IPS-20b (cell line): Measurements from ENCODE around the gene KLHL29.

Experiments
- H3K27ac ChIP-seq: one replicate; pipeline ENCODE4 v1.5.1; 2013; ENCODE audit warnings: low read length
- H3K27me3 ChIP-seq: 2 replicates; pipeline ENCODE4 v1.6.1; 2013; ENCODE audit warnings: mild to moderate bottlenecking, low read length, inconsistent platforms; ENCODE audit not compliant: insufficient read depth
- H3K36me3 ChIP-seq: 2 replicates; pipeline ENCODE4 v1.6.1; 2013; ENCODE audit warnings: low read depth, mild to moderate bottlenecking, inconsistent platforms, low read length, moderate library complexity; ENCODE audit not compliant: insufficient read depth
- H3K4me1 ChIP-seq: 2 replicates; pipeline ENCODE4 v1.6.1; 2013; ENCODE audit warnings: mild to moderate bottlenecking, control low read depth, inconsistent platforms, low read length, moderate library complexity; ENCODE audit not compliant: insufficient read depth
- H3K4me3 ChIP-seq: 2 replicates; pipeline ENCODE4 v1.5.1; 2013; ENCODE audit warnings: mild to moderate bottlenecking, low read length, inconsistent platforms
- H3K9ac ChIP-seq: 2 replicates; pipeline ENCODE4 v1.6.1; 2013; ENCODE audit warnings: low read depth, mild to moderate bottlenecking, inconsistent platforms, low read length, moderate library complexity
- H3K9me3 ChIP-seq: 2 replicates; pipeline ENCODE4 v1.6.1; 2013; ENCODE audit warnings: mild to moderate bottlenecking, low read depth, low read length, inconsistent platforms; ENCODE audit not compliant: insufficient read depth

The KLHL29 gene

GRCh38 chr2:23425885-23426262 is 40.9 kb downstream of the KLHL29 start:
- Histone ChIP-seq H3K9me3 (no peaks in the 10 kb centered on the region), H3K9ac (no peak overlapping the region), H3K27ac (no peak overlapping the region), H3K27me3 (no peaks in the 10 kb centered on the region), H3K4me3 (no peak overlapping the region), H3K4me1 (peaks cover 12% of the 10 kb centered on the region; the same call in 1 of the 2 replicates), H3K36me3 (no peaks in the 10 kb centered on the region)

DNA sequence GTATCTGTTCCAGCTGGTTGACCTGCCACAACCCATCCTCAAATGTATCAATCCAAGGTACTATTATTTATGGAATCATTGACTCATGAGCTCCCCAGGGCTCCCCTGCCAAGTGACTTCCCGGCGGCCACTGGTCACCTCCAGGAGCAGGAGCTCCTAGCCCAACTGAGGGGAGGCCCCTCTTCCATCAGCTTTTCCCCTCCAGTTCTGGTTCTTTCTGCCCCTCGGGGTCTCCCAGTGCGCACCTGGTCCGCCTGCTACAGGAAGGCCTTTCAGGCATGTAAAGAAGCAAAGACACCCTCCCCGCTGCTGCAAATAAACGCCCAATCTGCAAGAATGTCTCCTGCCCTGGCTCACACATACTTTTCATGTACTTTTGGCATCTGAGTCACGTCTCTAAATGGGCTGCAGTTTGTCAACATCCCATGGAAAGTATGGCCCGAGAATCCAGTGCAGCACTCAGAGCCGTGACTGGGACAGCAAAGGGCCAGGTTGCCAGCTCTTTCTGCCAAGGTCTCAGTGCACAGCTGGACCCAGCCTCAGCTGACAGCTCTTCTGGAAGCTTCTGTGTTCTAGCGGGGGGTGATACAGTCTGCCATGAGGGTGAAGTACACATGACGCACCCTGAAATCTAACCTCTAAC is 41.4 kb downstream of the KLHL29 start:
- no peak overlapping the region for H3K9ac ChIP-seq
- H3K4me3 ChIP-seq: no peak overlapping the region
- peaks cover 12% of the 10 kb centered on the region; the same call in 1 of the 2 replicates for H3K4me1 ChIP-seq
- no peaks in the 10 kb centered on the region for H3K27me3 ChIP-seq
- H3K36me3 ChIP-seq: no peaks in the 10 kb centered on the region
- no peak overlapping the region for H3K27ac ChIP-seq
- H3K9me3 ChIP-seq: no peaks in the 10 kb centered on the region

DNA sequence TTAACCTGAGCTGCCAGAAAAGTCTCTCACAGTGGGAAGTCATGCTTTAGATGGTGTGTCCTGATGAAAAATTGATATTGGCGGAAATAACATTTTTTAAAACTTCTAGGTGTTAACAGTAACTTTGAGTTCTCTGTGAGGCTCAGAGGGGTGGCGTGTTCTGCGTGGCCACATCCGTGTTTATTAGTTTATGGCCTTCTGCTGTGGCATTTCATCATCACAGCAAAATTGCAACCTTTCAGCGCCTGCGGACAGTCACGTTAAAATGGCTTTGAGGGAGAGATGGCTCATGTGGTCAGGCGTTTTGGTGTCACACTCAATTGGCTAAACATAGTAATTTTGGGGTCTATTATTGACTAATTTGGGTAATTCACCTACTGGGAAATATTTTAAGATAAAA is 42.4 kb downstream of the KLHL29 start:
- no peak overlapping the region for H3K9ac ChIP-seq
- H3K27ac ChIP-seq: no peak overlapping the region
- H3K36me3 ChIP-seq: no peaks in the 10 kb centered on the region
- H3K4me3 ChIP-seq: no peak overlapping the region
- no peaks in the 10 kb centered on the region for H3K9me3 ChIP-seq
- peaks cover 12% of the 10 kb centered on the region; the same call in 1 of the 2 replicates for H3K4me1 ChIP-seq
- no peaks in the 10 kb centered on the region for H3K27me3 ChIP-seq

DNA sequence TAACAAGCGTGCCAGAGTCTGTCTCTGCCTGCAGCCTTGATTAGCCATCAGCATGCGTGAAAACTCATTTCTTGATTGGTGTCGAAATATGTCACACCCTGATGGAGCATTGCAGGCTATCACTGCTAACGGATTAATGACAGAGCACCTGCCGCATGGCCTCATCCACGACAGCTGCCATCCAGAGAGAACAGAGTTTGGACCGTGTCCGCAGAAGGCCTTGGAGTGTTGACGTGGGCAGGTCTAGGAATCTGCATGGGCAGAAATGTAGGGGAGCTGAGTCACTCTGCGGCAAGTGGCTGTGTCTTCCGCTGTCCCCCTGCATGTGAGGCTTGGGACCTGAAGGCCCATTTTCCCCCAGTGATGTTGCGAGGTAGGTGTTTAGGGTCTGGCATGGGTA is 43.0 kb downstream of the KLHL29 start:
- Histone ChIP-seq H3K9ac (no peak overlapping the region), H3K27me3 (no peaks in the 10 kb centered on the region), H3K9me3 (no peaks in the 10 kb centered on the region), H3K36me3 (no peaks in the 10 kb centered on the region), H3K4me1 (peaks cover 6% of the 10 kb centered on the region; the same call in 1 of the 2 replicates), H3K27ac (no peak overlapping the region), H3K4me3 (no peak overlapping the region)

DNA sequence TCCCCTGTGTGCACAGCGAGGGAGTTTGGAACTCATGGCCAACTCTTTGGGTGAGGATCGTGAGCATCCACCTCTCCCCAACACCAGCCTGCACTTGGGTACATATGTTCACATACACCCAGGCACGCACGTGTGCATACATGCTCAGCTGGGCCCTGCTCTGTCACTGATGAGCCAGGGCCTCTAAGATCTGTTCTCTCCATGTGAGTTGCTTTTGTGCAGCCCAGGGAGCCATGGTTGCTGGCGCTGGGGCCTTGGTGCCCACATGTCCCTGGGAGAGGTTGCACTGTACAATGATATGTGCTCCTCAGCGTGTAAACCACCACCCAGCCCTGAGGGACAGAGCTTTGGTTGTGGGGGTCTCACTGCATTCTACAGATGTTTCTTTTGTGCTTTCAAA is 44.1 kb downstream of the KLHL29 start:
- Histone ChIP-seq H3K9me3 (no peaks in the 10 kb centered on the region), H3K4me1 (no peaks in the 10 kb centered on the region), H3K36me3 (no peaks in the 10 kb centered on the region), H3K27me3 (no peaks in the 10 kb centered on the region), H3K27ac (no peak overlapping the region), H3K4me3 (no peak overlapping the region), H3K9ac (no peak overlapping the region)

GRCh38 chr2:23430263-23430662 is 45.3 kb downstream of the KLHL29 start:
- H3K9me3 ChIP-seq: no peaks in the 10 kb centered on the region
- no peak overlapping the region for H3K4me3 ChIP-seq
- H3K36me3 ChIP-seq: no peaks in the 10 kb centered on the region
- no peak overlapping the region for H3K27ac ChIP-seq
- H3K9ac ChIP-seq: no peak overlapping the region
- H3K4me1 ChIP-seq: no peaks in the 10 kb centered on the region
- H3K27me3 ChIP-seq: no peaks in the 10 kb centered on the region

DNA sequence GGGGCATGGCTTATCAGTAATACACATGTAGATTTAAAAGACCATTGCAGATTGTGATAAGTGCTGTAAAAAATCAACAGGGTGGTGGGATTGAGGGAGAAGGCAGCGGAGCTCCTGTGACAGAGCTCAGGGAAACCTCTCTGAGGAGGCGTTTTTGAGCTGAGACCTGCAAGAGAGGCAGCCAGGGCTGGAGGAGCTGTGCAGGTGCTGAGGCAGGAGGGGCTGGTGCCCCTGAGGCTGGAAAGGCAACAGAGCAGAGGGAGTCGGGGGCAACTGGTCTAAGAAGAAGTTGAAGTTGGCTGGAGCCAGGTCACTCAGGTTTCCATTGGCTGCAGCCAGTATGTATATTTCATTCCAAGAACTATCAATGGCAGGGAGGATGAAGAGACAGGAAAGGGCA is 47.6 kb downstream of the KLHL29 start:
- Histone ChIP-seq H3K9me3 (no peaks in the 10 kb centered on the region; the same call in 1 of the 2 replicates), H3K4me3 (no peak overlapping the region), H3K27ac (no peak overlapping the region), H3K27me3 (peaks cover 7% of the 10 kb centered on the region; the same call in 1 of the 2 replicates), H3K36me3 (no peaks in the 10 kb centered on the region), H3K9ac (no peak overlapping the region), H3K4me1 (0 out of 2 replicates have a peak, but pooled peaks cover 5% of the 10 kb centered on the region)

DNA sequence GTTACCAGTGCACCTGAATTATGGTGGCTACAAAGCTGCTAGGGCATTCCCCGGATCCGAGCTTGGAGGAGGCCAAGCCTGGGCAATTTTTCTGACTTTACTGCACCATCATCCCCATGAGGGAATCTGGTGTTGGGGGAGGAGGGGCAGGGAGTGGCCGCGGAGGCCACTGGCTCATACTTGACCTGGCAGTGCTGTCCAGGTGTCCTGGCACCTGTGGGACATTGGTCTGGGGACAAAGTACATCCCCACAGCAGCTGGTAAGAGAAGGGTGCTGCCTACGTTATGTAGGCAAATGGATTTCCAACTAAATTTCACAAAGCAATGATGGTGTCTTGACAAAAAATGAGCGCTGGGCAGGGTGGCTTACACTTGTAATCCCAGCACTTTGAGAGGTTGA is 48.3 kb downstream of the KLHL29 start:
- Histone ChIP-seq H3K27me3 (peaks cover 7% of the 10 kb centered on the region; the same call in 1 of the 2 replicates), H3K9ac (no peak overlapping the region), H3K4me1 (0 out of 2 replicates have a peak, but pooled peaks cover 5% of the 10 kb centered on the region), H3K36me3 (no peaks in the 10 kb centered on the region), H3K27ac (no peak overlapping the region), H3K9me3 (no peaks in the 10 kb centered on the region; the same call in 1 of the 2 replicates), H3K4me3 (no peak overlapping the region)

DNA sequence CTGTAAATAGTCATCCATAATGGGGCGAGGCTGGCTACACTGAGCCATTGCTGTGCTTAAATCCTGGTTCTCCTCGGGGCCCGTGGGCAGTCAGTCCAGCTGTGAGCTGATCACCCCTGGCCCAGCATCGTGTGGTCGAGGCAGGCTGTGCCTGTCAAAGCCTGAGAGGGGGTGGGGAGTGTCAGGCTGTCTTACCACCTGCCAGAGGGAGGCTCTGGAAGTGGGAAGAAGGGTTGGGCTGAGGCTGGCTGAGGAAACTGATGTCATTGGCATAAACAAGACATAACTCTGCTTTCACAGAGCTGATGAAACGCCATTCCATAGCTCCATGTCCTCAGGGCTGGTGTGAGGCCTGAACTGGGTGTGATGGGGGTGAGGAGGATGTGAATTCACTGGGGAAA is 49.7 kb downstream of the KLHL29 start:
- H3K27ac ChIP-seq: no peak overlapping the region
- no peaks in the 10 kb centered on the region for H3K36me3 ChIP-seq
- H3K9ac ChIP-seq: no peak overlapping the region
- no peaks in the 10 kb centered on the region; the same call in 1 of the 2 replicates for H3K9me3 ChIP-seq
- no peak overlapping the region for H3K4me3 ChIP-seq
- H3K4me1 ChIP-seq: 0 out of 2 replicates have a peak, but pooled peaks cover 5% of the 10 kb centered on the region
- peaks cover 7% of the 10 kb centered on the region; the same call in 1 of the 2 replicates for H3K27me3 ChIP-seq

DNA sequence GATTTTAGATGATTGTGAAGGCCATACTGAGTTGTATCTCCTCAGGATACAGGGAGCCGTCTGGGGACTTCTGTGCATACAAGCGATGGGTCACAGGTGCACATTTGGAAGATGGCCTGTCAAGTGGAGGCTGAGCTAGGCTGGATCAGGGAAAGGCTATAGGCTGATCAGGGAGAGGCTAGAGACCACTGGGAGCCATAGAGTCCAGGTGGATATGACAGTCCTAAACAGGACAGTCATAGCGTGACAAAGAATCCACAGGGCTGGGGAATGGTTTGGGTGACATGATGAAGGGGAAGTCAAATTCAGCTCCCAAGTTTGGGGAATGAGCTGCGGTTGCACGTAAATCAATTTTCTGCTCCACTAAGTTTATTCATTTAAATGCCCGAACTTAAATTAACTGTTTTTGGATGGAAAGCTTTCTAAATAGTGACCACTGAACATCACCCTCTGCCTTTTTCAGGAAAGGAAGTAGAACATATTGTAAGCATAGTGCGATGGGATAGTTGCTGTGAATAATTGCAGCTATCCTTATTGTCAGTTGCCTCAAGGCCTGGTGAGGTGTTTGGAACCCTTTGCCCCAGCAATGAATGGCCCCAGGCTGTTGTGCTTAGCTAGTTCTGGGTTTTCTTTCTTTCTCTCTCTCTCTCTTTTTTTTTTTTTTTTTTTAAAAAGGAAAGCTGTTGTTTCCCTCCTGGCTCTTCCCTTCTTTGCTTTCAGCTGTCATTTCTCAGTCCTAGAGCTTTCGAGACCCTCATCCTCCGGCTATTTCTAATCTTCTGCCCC is 50.5 kb downstream of the KLHL29 start:
- Histone ChIP-seq H3K4me1 (0 out of 2 replicates have a peak, but pooled peaks cover 5% of the 10 kb centered on the region), H3K9me3 (no peaks in the 10 kb centered on the region; the same call in 1 of the 2 replicates), H3K27me3 (peaks cover 7% of the 10 kb centered on the region; the same call in 1 of the 2 replicates)

DNA sequence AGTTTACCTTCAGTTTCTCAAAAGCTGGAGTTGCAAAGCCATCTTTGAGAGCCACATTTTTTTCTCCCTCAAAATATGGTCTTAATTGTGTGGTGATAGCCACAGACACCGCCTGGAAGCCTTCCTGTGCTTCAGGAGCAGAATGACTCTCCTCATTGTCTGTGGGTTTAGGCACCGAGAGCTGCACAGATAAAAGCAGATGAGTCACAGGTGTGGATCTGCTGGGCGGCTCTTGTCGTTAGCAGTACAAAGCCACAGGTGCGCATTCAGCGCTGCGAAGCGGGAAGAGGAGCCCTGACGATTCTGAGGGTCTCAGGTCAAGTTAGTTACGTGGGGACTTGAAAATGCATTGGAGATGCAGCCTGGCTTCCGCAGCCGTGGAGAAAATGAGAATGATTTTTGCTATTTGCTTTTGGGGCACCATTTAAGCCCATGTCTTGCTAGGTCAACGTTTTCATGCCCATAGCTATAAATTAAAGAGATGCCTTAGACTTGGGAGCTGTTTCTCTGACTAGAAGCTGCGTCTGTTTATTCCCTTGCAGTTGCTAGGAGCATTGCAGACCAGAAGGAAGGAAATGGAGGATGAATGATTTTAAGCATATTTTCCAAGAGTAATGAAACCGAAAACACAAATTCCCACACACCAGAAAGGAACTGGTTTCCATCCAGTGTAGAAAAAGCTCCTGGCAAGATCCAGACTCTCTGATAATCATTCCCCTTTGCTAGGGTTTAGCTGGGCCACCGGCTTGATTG is 51.5 kb downstream of the KLHL29 start:
- 0 out of 2 replicates have a peak, but pooled peaks cover 5% of the 10 kb centered on the region for H3K4me1 ChIP-seq
- no peak overlapping the region for H3K9ac ChIP-seq
- H3K27me3 ChIP-seq: peaks cover 7% of the 10 kb centered on the region; the same call in 1 of the 2 replicates
- H3K27ac ChIP-seq: no peak overlapping the region
- no peaks in the 10 kb centered on the region for H3K36me3 ChIP-seq
- H3K9me3 ChIP-seq: peaks cover 2% of the 10 kb centered on the region; the same call in 1 of the 2 replicates
- no peak overlapping the region for H3K4me3 ChIP-seq

More for the DNA sequence above, 50.5 kb downstream of the KLHL29 start:
- no peaks in the 10 kb centered on the region for H3K36me3 ChIP-seq
- H3K4me3 ChIP-seq: no peak overlapping the region
- H3K27ac ChIP-seq: no peak overlapping the region
- H3K9ac ChIP-seq: no peak overlapping the region
